Measurements from ENCODE around the gene IGF2BP2.

- TF ChIP-seq CTCF (IDR thresholded peaks at IDR 0.05; ENCODE audit: low read depth, low read length) = no peak
- no peak for TF ChIP-seq EZH2phosphoT487 (IDR thresholded peaks at IDR 0.05; ENCODE audit: low read depth)
Observed at GRCh38 chr3:185658943-185659342, 165.9 kb downstream of the IGF2BP2 start.

Data from OCI-LY3 (cell line).